ENCODE measurements around the gene PDZD8.

DNA sequence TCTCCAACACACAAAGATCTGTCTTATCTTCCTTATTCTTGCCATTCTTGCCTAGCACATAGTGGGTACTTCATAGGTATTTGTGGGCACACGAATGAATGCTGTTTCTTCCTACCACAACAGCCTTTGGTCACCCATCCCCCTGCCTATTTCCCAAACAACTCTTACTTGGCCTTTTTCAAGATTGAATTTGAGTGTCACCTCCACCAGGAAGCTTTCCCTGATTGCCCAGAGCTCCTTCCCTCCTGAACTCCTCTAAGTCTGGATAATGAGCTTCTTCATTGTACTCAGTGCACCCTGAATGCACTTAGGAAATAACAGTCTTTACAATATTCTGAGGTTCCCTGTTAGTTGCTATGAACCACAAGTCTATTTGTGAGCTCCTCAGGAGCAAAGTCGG, 11.6 kb upstream of the PDZD8 start:
- TF ChIP-seq, protein P1, sequence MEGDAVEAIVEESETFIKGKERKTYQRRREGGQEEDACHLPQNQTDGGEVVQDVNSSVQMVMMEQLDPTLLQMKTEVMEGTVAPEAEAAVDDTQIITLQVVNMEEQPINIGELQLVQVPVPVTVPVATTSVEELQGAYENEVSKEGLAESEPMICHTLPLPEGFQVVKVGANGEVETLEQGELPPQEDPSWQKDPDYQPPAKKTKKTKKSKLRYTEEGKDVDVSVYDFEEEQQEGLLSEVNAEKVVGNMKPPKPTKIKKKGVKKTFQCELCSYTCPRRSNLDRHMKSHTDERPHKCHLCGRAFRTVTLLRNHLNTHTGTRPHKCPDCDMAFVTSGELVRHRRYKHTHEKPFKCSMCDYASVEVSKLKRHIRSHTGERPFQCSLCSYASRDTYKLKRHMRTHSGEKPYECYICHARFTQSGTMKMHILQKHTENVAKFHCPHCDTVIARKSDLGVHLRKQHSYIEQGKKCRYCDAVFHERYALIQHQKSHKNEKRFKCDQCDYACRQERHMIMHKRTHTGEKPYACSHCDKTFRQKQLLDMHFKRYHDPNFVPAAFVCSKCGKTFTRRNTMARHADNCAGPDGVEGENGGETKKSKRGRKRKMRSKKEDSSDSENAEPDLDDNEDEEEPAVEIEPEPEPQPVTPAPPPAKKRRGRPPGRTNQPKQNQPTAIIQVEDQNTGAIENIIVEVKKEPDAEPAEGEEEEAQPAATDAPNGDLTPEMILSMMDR (conservative IDR thresholded peaks at IDR 0.05; ENCODE audit: low read length) = no peak
- no peak for TF ChIP-seq EZH2phosphoT487 (IDR thresholded peaks at IDR 0.05; ENCODE audit: borderline replicate concordance, low read depth, low read length)

All from OCI-LY7 (cell line).